Smooth muscle cell (in vitro differentiated cells): ENCODE data around the gene MMS22L. TPM values are rescaled to one million over a fixed set of nuclear protein-coding genes. Genes with fewer than 3 reads are reported as not detected.

Experiments used
- DNase-seq: peaks from one replicate; lab custom pipeline; 2025; ENCODE audit not compliant: unreplicated experiment; lab: John Stamatoyannopoulos, UW
- H2AFZ ChIP-seq: fragments of 200-600 bp; sonication (generic); 2 replicates; pipeline ENCODE4 v1.6.0; 2016; ENCODE audit warnings: antibody characterized with exemption, low read depth, mild to moderate bottlenecking
- H3F3A ChIP-seq: fragments of 200-600 bp; sonication (generic); 2 replicates; pipeline ENCODE4 v1.6.0; 2017; ENCODE audit warnings: antibody characterized with exemption, low read depth
- H3K27ac ChIP-seq: fragments of 200-600 bp; sonication (generic); 2 replicates; pipeline ENCODE4 v1.5.1; 2016; ENCODE audit warnings: low read depth, mild to moderate bottlenecking
- H3K27me3 ChIP-seq: fragments of 200-600 bp; sonication (generic); 2 replicates; pipeline ENCODE4 v1.6.1; 2016; ENCODE audit warnings: low read depth, mild to moderate bottlenecking
- H3K36me3 ChIP-seq: fragments of 200-600 bp; sonication (generic); 2 replicates; pipeline ENCODE4 v1.5.1; 2016; ENCODE audit warnings: low read depth
- H3K4me1 ChIP-seq: fragments of 200-600 bp; sonication (generic); 2 replicates; pipeline ENCODE4 v1.5.1; 2016; ENCODE audit warnings: low read depth
- H3K4me2 ChIP-seq: fragments of 200-600 bp; sonication (generic); 2 replicates; pipeline ENCODE4 v1.6.0; 2016; ENCODE audit warnings: mild to moderate bottlenecking
- H3K4me3 ChIP-seq: fragments of 200-600 bp; sonication (generic); 2 replicates; pipeline ENCODE4 v1.5.1; 2016; ENCODE audit warnings: mild to moderate bottlenecking
- H3K79me2 ChIP-seq: fragments of 200-600 bp; sonication (generic); 2 replicates; pipeline ENCODE4 v1.6.0; 2016; ENCODE audit warnings: low read depth, mild to moderate bottlenecking
- H3K9ac ChIP-seq: fragments of 200-600 bp; sonication (generic); 2 replicates; pipeline ENCODE4 v1.6.0; 2016; ENCODE audit warnings: low read depth
- H3K9me3 ChIP-seq: fragments of 200-600 bp; sonication (generic); replicated peaks from 2 replicates; pipeline ENCODE4 v1.5.1; 2016; ENCODE audit warnings: low read depth
- H4K20me1 ChIP-seq: fragments of 200-600 bp; sonication (generic); 2 replicates; pipeline ENCODE4 v1.6.0; 2016; ENCODE audit warnings: low read depth
- WGBS: methylation state at CpG from one replicate; pipeline ENCODE4 v1.1.7; 2016; ENCODE audit warnings: low lambda C conversion rate; 5-methylcytosine and 5-hydroxymethylcytosine counted together
- polyA plus RNA-seq: library from polyadenylated mRNA; unstranded; fragments of >200 nt; fragmentation: Nextera tagmentation; extraction: Ambion mirVana; gene quantifications from 2 replicates; pipeline ENCODE4 v1.2.1, GENCODE V29; 2016
- total RNA-seq: library from RNA; depleted of rRNA; stranded (reverse); fragments of >200 nt; gene quantifications from 2 replicates; pipeline ENCODE4 v1.2.3, GENCODE V29; 2014
- TF ChIP-seq, protein P1 (sequence below): fragments of 200-600 bp; sonication (generic); IDR thresholded peaks from 2 replicates; pipeline ENCODE4 v1.5.1; 2017; ENCODE audit warnings: borderline replicate concordance, mild to moderate bottlenecking, antibody characterized with exemption; ENCODE audit not compliant: insufficient read depth, poor library complexity, severe bottlenecking

MMS22L gene
- total and polyA plus RNA-seq, 2 experiments from 2014 or later = 5.0 to 47.1 TPM

DNA sequence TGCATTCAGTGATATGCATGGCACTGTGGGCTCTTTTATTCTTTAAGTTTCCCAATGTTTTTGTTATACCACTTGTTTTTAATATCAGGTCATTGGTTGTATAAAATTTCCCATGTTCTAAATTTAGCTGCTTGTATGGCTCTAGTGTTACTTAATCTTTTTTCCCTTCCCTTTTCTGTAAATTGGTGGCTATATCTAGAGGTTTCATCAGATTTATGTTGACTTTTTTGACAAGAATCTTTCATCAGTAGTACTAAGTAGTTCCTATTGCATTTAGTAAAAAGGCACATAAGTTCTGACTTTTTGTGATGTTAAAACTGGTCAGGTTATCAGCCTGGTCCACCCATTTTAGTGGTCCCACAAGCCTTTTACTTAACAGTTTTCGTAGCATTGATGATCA lies 51.1 kb downstream of the MMS22L start:
- Histone ChIP-seq H4K20me1 (no peaks in the 10 kb centered on the region), H3K9ac (no peak overlapping the region), H3K79me2 (no peaks in the 10 kb centered on the region), H3K4me1 (no peaks in the 10 kb centered on the region), H3K36me3 (peaks cover 7% of the 10 kb centered on the region), H3K27me3 (no peaks in the 10 kb centered on the region), H3K9me3 (no peaks in the 10 kb centered on the region), H3K4me3 (no peak overlapping the region), H2AFZ (no peak overlapping the region), H3K27ac (no peak overlapping the region), H3K4me2 (no peak overlapping the region), H3F3A (no peaks in the 10 kb centered on the region)
- TF ChIP-seq, protein P1, sequence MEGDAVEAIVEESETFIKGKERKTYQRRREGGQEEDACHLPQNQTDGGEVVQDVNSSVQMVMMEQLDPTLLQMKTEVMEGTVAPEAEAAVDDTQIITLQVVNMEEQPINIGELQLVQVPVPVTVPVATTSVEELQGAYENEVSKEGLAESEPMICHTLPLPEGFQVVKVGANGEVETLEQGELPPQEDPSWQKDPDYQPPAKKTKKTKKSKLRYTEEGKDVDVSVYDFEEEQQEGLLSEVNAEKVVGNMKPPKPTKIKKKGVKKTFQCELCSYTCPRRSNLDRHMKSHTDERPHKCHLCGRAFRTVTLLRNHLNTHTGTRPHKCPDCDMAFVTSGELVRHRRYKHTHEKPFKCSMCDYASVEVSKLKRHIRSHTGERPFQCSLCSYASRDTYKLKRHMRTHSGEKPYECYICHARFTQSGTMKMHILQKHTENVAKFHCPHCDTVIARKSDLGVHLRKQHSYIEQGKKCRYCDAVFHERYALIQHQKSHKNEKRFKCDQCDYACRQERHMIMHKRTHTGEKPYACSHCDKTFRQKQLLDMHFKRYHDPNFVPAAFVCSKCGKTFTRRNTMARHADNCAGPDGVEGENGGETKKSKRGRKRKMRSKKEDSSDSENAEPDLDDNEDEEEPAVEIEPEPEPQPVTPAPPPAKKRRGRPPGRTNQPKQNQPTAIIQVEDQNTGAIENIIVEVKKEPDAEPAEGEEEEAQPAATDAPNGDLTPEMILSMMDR = no peak
- 97% methylated on average over 1 of the region's 1 CpG for WGBS
- DNase-seq = no peak

GRCh38 chr6:97222903-97223302 lies 60.1 kb downstream of the MMS22L start:
- DNase-seq = no peak
- 94% methylated on average over 2 of the region's 2 CpGs for WGBS
- Histone ChIP-seq H3K27ac (no peak overlapping the region), H4K20me1 (no peaks in the 10 kb centered on the region), H3K4me3 (no peak overlapping the region), H3K4me1 (no peaks in the 10 kb centered on the region), H3K79me2 (no peaks in the 10 kb centered on the region), H2AFZ (no peak overlapping the region), H3K9me3 (no peaks in the 10 kb centered on the region), H3K36me3 (no peaks in the 10 kb centered on the region), H3F3A (no peaks in the 10 kb centered on the region), H3K4me2 (no peak overlapping the region), H3K9ac (no peak overlapping the region), H3K27me3 (no peaks in the 10 kb centered on the region)
- TF ChIP-seq, protein P1 = no peak

DNA sequence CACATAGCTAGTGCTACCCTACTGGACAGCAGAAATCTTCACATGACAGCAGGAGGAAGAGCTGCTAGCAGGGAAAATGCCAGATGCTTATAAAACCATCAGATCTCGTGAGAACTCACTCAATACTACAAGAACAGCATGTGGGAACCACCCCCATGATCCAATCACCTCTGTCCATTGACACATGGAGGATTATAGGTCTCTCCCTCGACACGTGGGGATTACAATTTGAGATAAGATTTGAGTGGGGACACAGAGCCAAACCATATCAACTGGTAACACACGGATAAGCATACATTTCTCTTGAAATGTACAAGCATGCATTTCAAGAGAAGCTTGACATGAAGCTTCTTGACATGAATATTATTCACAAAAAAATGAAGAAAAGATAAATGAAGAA lies 64.1 kb downstream of the MMS22L start:
- Histone ChIP-seq H3K9me3 (no peaks in the 10 kb centered on the region), H3K27me3 (no peaks in the 10 kb centered on the region), H3K79me2 (no peaks in the 10 kb centered on the region), H3K4me3 (no peak overlapping the region), H3K36me3 (no peaks in the 10 kb centered on the region), H3K27ac (no peak overlapping the region), H3K4me1 (peaks cover 22% of the 10 kb centered on the region), H3K4me2 (no peak overlapping the region), H3F3A (no peaks in the 10 kb centered on the region), H2AFZ (no peak overlapping the region), H4K20me1 (no peaks in the 10 kb centered on the region), H3K9ac (no peak overlapping the region)
- WGBS = 71% methylated on average over 4 of the region's 4 CpGs
- DNase-seq = no peak
- TF ChIP-seq, protein P1 = no peak

DNA sequence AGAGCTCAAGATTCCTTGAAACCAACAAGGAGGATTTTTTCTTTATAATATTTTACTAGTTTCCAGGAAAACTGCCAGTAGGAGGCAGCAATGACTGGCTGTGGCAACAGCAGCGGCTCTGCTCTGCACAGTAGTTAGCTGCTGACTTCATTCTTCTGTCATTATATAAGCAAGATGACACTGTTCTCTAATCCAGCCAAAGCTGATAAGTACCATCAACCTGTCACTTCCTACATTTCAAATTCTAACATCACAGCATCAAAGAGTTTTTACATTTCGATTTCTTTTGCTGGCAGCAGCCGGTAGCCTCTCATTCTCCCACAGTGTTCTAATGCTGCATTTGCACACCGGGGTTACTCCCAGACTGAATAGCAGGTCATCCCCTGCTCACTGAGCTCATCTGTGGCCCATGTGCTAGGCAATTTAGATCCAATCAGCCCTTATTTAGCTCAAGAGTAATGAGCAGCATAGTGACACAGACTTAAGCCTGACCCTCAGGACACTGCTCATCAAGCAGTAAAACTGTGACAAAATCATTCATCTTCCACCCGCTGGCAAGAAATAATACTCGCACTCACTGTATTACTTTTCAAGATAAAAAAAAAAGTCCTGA lies 67.8 kb downstream of the MMS22L start:
- Histone ChIP-seq H3K27me3 (no peaks in the 10 kb centered on the region), H3K27ac (no peak overlapping the region), H3K4me1 (peaks cover 22% of the 10 kb centered on the region), H3K9ac (no peak overlapping the region), H4K20me1 (no peaks in the 10 kb centered on the region), H3K79me2 (no peaks in the 10 kb centered on the region), H3K4me3 (peak overlapping the region; percentile 15), H3K36me3 (no peaks in the 10 kb centered on the region), H2AFZ (no peak overlapping the region), H3K9me3 (no peaks in the 10 kb centered on the region), H3K4me2 (peak overlapping the region; percentile 65), H3F3A (no peaks in the 10 kb centered on the region)
- DNase-seq = no peak
- TF ChIP-seq, protein P1 = peak; percentile 55
- WGBS = 42% methylated on average over 6 of the region's 6 CpGs
